Stomach (tissue), 4 donors: ENCODE measurements around the gene PLRG1.

Source experiments
- CTCF ChIP-seq, 7 experiments: fragments of 450-650 bp in 4 of 7; fragments of 200-600 bp in 3 of 7; sonication (generic) in 3 of 7; IDR thresholded peaks; one replicate each; pipeline ENCODE4 v1.5.1; 2016 to 2019; ENCODE audit warnings: antibody characterized with exemption in 7 of 7, control low read depth in 2 of 7, mild to moderate bottlenecking in 1 of 7
- EP300 ChIP-seq: sonication (generic); formaldehyde crosslinking; IDR thresholded peaks from one replicate; pipeline ENCODE4 v1.6.1; 2017; ENCODE audit warnings: antibody characterized with exemption
- POLR2A ChIP-seq, 4 donors: fragments of 450-650 bp; IDR thresholded peaks; one replicate each; pipeline ENCODE4 v1.6.1; 2016; ENCODE audit warnings: antibody characterized with exemption in 4 of 4, control low read depth in 2 of 4, mild to moderate bottlenecking in 1 of 4, moderate library complexity in 1 of 4
- POLR2AphosphoS5 ChIP-seq, 3 donors: sonication (generic); formaldehyde crosslinking; IDR thresholded peaks; one replicate each; pipeline ENCODE4 v1.6.1; 2016; ENCODE audit warnings: antibody characterized with exemption in 3 of 3

GRCh38 chr4:154489558-154490233 is 60.5 kb downstream of the PLRG1 start:
- TF ChIP-seq EP300 (no peak), POLR2AphosphoS5 (IDR thresholded peaks at IDR 0.05) (no peak), CTCF (IDR thresholded peaks at IDR 0.05) (no peak), POLR2A (IDR thresholded peaks at IDR 0.05) (no peak)
